Body of pancreas (tissue), 4 donors: ENCODE results near the gene CST4.
"Not testable (repeated sequence)": the region's sequence is repeated elsewhere in the genome, so short reads cannot be mapped to it uniquely, and the experiment has no call there.

Experiments
- POLR2A ChIP-seq, 3 donors: fragments of 450-650 bp; IDR thresholded peaks; one replicate each; pipeline ENCODE4 v1.6.1; 2016; ENCODE audit warnings: antibody characterized with exemption in 3 of 3, mild to moderate bottlenecking in 2 of 3
- TF ChIP-seq, protein P1 (sequence below), 7 experiments: fragments of 450-650 bp in 4 of 7; fragments of 200-600 bp in 3 of 7; sonication (generic) in 3 of 7; IDR thresholded peaks; one replicate each; pipeline ENCODE4 v1.5.1; 2016 to 2019; ENCODE audit warnings: antibody characterized with exemption in 7 of 7

DNA sequence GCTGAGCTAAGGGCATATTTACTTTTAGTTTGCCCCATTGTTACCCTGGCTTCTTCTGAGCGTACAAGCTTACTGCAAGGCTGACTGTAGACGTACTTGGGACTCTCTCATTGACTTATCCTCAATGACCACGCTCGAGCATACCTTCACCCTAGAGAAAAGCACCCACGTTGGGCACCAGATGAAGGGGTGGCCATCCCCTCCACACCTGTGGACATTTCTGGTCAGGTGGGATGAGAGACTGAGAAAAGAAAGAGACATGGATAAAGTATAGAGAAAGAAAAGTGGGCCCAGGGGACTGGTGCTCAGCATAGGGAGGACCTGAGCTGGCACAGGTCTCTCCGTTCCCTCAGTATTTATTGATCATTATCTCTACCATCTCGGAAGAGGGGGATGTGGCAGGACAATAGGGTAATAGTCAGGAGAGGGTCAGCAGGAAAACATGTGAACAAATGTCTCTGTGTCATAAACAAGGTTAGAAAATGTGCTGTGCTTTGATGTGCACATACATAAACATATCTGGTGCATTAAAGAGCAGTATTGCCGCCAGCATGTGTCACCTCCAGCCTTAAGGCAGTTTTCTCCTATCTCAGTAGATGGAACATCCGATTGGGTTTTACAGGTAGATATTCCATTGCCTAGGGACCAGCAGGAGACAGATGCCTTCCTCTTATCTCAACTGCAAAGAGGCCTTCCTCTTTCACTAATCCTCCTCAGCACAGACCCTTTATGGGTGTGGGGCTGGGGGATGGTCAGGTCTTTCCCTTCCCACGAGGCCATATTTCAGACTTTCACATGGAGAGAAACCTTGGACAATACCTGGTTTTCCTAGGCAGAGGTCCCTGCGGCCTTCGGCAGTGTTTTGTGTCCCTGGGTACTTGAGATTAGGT lies 5.6 kb upstream of the CST4 start:
- TF ChIP-seq, protein P1, sequence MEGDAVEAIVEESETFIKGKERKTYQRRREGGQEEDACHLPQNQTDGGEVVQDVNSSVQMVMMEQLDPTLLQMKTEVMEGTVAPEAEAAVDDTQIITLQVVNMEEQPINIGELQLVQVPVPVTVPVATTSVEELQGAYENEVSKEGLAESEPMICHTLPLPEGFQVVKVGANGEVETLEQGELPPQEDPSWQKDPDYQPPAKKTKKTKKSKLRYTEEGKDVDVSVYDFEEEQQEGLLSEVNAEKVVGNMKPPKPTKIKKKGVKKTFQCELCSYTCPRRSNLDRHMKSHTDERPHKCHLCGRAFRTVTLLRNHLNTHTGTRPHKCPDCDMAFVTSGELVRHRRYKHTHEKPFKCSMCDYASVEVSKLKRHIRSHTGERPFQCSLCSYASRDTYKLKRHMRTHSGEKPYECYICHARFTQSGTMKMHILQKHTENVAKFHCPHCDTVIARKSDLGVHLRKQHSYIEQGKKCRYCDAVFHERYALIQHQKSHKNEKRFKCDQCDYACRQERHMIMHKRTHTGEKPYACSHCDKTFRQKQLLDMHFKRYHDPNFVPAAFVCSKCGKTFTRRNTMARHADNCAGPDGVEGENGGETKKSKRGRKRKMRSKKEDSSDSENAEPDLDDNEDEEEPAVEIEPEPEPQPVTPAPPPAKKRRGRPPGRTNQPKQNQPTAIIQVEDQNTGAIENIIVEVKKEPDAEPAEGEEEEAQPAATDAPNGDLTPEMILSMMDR (IDR thresholded peaks at IDR 0.05), result not testable (repeated sequence)
- TF ChIP-seq POLR2A (IDR thresholded peaks at IDR 0.05), result not testable (repeated sequence)
